GM19193 (cell line): ENCODE measurements around the gene ASIC4.

Experiments
- POLR2A ChIP-seq: IDR thresholded peaks from 4 replicates; pipeline ENCODE4 v1.6.1; 2011; ENCODE audit not compliant: insufficient read depth, insufficient read length; ENCODE audit errors: extremely low read depth

Gene ASIC4

DNA sequence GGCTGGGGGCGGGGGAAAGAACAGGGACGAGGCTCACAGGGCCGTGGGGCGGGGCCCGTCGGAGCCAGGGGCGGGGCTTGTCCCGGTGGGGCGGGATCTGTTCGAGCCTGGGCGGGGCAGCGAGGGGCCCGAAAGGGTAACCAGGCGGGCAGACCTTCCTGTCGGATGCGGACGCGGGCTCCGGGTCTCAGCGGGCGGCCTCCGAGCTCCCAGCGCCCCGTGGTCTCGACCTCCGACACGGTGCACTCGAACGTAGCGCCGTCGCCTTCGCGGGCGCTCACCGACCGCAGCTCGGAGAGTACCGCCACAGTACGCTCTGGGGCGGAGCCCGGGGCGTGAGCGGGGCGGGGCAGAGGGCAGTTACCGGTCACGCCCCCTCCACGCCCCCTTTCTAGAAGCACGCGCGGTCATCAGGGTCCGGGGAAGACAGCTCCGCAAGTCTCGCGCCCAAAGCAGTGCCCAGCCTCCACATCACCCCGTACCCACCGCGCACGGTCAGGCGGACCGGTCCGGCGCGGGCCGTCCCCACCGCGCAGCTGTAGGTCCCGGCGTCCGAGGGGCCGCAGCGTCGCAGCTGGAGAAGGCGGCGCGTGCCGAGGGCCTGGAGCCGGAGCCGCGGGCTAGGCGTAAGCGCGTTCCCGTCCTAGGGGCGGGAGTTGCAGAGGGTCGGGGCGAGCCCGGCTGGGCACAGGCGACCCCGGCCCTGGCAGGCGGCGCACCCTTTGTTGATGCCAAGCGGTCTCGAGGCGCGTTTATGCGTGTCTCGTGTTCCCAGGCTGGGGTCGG is 38.3 kb downstream of the ASIC4 start:
- no peak for TF ChIP-seq POLR2A

GRCh38 chr2:219553168-219553417 is 38.8 kb downstream of the ASIC4 start:
- TF ChIP-seq POLR2A = no peak

DNA sequence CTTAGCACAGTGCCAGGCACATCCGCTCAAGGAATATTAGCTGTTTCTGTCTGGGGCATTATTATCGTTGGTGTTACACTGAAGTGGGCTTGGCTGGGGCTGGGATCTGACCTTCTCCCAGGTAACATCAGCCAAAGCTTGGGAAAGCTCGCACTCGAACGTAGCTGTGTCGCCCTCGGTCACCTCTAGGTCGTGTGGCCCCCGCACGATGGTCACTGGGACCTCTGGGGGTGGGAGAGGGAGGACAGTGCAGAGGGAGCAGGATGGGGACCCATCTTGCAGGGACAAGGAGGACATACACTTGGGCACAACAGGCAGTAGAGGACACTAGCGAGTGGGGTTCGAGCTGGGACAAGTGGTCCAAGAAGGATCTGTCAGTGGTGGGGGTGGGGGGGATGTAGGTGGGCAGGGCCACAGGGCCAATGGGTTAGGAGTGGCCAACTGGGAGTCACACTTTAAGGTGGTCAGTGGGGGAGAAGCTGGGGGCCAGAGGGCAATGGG is 39.2 kb downstream of the ASIC4 start:
- TF ChIP-seq POLR2A = no peak

DNA sequence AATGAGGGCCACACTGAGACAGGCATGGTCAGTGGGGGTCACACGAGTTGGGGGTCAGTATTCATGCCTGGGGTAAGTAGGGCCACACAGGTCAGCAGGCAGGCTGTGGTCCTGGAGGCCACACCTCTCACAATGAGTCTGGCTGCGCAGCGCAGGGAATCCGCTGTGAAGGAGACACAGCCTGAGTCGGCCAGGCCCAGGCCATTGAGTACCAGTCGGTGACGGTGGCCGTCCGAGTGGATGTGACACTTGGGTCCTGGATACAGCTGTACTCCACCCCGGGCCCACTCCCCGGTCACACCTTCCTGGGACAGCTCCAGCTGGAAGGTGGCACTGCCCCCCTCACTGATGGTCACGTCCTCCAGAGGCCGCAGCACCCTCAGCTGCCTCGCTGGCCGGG is 40.1 kb downstream of the ASIC4 start:
- no peak for TF ChIP-seq POLR2A

DNA sequence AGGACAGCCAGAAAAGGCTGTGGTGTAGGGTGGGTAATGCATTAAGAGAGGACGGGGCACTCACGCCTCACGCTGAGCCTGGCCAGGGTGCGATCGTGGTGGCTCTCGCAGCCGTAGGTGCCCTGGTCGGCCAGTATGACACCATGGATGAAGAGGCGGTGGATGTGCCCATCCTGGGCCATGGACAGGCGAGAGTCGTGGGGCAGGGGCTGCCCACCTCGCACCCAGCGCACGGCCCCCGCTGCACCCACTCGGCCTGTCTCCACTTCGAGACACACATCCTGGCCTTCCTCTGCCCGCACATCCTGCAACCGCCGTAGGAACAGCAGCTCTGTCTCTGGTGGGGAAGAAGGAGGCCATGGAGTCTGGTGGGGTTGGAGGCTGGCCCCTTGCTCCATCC is 41.7 kb downstream of the ASIC4 start:
- no peak for TF ChIP-seq POLR2A

DNA sequence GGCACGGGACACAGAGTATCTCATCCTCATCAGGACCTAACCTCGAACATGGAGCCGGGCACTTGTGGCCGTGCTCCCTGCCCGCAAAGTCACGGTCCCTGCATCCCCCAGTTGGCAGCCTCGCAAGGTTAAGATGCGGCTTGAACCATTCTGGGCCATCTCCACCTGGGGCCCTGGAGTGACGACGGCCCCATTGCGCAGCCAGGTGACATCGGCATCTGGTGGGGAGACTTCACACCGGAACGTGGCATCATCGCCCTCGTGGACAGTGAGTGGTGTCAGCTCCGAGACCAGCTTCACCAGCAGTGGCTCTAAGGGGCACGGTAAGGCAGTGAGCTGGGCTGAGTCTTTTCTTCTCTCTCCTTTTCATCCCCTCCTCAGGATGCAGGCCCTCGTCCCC is 42.1 kb downstream of the ASIC4 start:
- no peak for TF ChIP-seq POLR2A

DNA sequence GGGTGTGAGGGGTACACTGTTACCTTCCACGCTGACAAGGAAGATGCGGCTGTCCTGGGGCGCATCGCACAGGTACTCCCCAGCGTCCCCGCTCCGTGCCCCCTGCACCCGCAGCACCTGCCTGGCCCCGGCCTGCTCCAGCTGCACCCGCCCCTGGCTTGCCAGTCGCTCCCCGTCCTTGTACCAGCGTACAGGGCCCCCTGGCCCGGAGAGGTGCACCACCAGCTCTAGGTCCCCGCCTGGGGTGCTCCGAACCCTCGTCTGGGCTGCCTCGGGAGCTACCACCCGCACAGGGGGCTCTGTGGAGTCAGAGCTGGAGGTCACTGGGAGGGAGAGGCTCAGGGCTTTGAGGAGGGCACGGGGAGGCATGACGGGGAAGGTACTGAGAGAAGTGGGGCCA is 43.0 kb downstream of the ASIC4 start:
- TF ChIP-seq POLR2A = no peak

DNA sequence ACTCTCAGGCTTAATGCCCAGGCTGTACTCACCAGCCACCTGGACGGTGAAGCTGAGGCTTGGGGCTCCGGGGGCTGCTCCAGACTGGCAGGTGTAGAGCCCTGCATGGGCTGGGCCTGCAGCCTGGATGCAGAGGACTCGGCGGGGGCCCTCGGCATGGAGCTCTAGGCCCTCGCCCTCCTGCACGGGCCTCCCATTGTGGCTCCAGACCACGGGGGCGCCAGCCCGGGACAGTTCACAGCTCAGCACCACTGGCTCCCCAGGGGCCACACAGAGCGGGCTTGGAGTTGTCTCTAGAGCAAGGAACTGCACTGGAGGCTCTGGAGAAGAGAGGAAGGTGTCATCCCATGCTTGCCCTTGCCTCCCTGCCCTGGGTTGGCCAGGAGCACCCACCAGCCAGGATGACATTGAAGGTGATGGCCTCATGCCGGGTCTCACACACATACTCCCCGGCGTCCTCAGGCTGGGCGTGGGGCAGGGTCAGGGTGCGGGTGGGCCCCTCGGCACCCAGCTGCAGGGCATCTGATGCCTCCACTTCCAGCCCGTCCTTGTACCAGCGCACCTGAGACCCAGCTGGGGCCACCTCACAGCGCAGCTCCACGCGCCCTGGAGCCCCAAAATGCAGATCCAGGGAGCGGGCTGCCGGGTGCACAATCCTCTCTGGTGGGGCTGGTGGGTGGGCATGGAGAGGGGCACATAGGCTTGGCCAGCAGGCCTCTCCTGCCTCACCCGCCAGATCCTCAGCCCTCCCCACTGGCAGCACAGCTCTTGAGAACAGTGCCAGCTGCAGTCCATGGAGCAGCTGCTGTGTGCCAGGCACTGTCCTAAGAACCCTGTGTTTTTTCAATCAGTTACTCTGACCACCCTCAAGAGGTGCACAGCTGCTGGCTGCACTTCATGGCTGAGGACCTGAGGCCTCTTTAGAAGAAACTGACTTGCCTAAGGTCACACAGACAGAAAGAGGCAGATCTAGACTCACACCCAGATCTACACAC is 43.8 kb downstream of the ASIC4 start:
- no peak for TF ChIP-seq POLR2A

- TF ChIP-seq POLR2A = no peak
Measured at GRCh38 chr2:219559156-219559915, 45.1 kb downstream of the ASIC4 start.

DNA sequence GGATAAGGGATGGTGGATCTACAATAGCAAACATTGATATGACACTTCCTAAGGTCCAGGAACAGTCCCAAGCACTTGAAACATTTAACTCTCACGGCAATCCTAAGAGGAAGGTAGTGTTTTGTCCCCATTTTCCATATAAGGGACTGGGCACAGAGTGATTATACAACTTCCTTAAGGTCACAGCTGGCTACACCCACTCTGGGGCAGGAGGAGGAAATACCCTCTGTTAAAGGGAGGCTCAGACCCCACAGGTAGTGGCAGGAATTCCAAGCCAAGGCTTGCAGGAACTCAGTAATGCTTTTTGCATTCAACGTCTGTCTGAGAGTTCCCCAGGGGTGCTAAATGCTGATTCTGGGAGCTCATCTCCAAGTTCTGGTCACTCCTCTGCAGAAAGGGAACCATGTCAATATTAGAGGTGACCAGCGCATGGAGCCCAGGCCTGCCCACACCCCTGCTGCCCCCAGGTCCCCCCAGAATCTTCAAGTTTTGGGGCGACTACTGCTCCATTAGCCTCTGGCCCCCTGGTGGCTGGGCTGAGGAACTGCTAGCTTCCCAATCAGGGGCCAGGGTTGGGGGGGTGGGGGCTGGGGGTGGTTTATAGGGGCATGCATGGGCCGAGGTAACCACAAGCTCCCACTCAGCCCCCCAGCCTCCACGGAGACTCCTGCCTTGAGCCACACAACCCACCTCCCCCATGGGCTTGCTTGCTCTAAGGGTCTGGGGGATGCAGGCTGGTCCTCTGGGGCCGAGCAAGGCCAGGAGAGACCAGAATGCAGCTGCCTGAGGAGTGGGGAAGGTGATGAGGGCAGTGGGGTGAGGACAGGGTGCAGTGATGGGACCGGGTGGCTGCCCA is 46.0 kb downstream of the ASIC4 start:
- no peak for TF ChIP-seq POLR2A

DNA sequence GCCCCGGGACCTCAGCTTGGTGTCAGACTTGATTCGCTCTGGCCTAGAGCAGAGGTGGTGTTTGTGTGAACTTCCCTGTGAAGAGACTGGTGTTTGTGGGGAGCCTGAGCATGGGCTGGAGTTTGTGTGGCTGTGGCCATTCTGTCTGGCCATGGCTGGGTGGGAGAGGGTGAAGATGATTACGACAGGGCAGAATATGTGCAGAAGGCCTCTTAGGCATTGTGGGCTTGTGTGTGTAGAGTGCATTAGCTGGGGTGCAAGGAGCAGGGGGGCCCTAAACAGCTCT is 46.6 kb downstream of the ASIC4 start:
- TF ChIP-seq POLR2A = no peak

GRCh38 chr2:219561179-219562048 is 47.1 kb downstream of the ASIC4 start:
- TF ChIP-seq POLR2A = no peak

- no peak for TF ChIP-seq POLR2A
Measured at GRCh38 chr2:219562049-219563020, 48.1 kb downstream of the ASIC4 start.
